AG04450 (cell line): ENCODE measurements around the gene PITPNM1. TPM values are rescaled to one million over a fixed set of nuclear protein-coding genes. Genes with fewer than 3 reads are reported as not detected.

ENCODE experiments used
- CTCF ChIA-PET: fragments of 300-600, 350-600 bp; formaldehyde crosslinking; extraction: SDS; loops from one replicate; lab custom pipeline; 2022; ENCODE audit warnings: antibody characterized with exemption, inconsistent platforms; lab: Charles Lee
- POLR2A ChIA-PET: fragments of 350-600 bp; formaldehyde crosslinking; extraction: SDS; loops from one replicate; lab custom pipeline; 2021; ENCODE audit warnings: antibody characterized with exemption, inconsistent platforms; lab: Yijun Ruan, JAX
- DNase-seq: peaks from one replicate; pipeline ENCODE4 v3.0.0-alpha.2; 2011; ENCODE audit warnings: low read depth, low spot score
- H3K27ac ChIP-seq: one replicate; pipeline ENCODE4 v1.5.1; 2012; ENCODE audit warnings: low read depth, low read length, control low read depth
- H3K27me3 ChIP-seq: one replicate; pipeline ENCODE4 v1.6.0; 2012; ENCODE audit warnings: low read length; ENCODE audit not compliant: control insufficient read depth, insufficient read depth
- H3K4me3 ChIP-seq: 2 replicates; pipeline ENCODE4 v1.5.1; 2011; ENCODE audit warnings: mild to moderate bottlenecking, low read depth, low read length, control low read depth
- H3K9me3 ChIP-seq: 2 replicates; pipeline ENCODE4 v1.5.1; 2012; ENCODE audit warnings: low read length; ENCODE audit not compliant: control insufficient read depth, insufficient read depth
- polyA plus RNA-seq: library from polyadenylated mRNA; depleted of rRNA; stranded (reverse); fragments of >200 nt; gene quantifications from 2 replicates; pipeline ENCODE4 v1.2.3, GENCODE V29; 2011
- TF ChIP-seq, protein P1 (sequence below): IDR thresholded peaks from 2 replicates; pipeline ENCODE4 v1.5.1; 2011; ENCODE audit warnings: low read depth, low read length, control low read depth, inconsistent platforms

Gene PITPNM1
- polyA plus RNA-seq, 1 experiment: 6.4 TPM

DNA sequence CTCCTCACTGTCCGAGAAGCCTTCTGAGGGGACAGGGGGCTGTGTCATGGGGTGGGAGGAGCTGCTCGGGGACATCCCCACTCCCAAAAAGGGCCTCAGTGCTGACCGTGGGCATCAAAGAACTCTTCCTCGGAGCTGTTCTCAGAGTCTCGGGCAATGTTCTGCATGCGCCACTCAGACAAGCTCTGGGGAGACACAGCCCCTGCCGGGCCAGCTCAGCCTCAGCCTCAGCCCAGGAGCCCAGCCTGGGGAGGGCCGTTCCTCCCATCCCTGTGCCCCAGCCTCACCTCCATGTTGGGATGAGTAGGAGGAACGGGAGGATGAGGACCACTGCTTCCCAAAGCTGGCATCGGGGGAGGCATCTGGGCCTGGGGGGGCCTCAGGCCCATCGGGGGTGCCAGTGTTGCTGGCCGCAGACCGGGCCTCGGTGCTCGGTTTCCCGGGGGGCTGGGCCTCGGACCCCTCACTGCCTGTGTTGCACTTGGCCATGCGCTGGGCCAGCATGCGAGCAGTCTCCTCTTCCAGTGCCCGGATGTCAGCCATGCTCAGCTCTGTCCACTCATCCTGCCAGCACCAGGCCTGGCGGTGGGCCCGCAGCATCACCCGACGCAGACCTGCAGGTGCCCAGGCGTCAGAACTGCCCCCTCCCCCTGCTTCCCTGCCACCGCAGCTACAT is 5.2 kb downstream of the PITPNM1 start:
- CTCF ChIA-PET: no interaction called here

DNA sequence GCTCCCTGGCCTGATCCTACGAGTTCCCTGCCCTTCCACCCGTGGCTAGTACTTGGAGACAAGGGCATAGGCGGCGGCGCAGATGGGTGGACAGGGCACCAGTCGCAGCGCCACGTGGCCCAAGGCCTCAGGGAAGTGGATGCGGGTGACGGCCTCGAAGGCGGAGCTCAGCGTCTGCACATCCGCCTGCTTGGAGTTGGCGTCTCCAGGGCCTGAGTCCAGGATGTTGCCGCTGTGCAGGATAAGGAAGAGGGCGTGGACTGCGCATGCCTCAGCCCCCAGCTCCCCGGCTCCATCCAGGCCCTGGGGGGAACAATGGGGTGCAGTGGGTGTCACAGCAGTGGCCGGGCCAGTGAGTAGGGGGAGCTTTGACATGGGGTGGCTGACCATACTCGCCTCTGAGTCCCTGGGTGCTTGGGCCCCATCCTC is 6.6 kb downstream of the PITPNM1 start:
- TF ChIP-seq, protein P1, sequence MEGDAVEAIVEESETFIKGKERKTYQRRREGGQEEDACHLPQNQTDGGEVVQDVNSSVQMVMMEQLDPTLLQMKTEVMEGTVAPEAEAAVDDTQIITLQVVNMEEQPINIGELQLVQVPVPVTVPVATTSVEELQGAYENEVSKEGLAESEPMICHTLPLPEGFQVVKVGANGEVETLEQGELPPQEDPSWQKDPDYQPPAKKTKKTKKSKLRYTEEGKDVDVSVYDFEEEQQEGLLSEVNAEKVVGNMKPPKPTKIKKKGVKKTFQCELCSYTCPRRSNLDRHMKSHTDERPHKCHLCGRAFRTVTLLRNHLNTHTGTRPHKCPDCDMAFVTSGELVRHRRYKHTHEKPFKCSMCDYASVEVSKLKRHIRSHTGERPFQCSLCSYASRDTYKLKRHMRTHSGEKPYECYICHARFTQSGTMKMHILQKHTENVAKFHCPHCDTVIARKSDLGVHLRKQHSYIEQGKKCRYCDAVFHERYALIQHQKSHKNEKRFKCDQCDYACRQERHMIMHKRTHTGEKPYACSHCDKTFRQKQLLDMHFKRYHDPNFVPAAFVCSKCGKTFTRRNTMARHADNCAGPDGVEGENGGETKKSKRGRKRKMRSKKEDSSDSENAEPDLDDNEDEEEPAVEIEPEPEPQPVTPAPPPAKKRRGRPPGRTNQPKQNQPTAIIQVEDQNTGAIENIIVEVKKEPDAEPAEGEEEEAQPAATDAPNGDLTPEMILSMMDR: no peak
- Histone ChIP-seq H3K27me3 (no peaks in the 10 kb centered on the region), H3K27ac (no peak overlapping the region), H3K9me3 (no peaks in the 10 kb centered on the region; the same call in 1 of the 2 replicates), H3K4me3 (no peak overlapping the region)
- ChIA-PET CTCF (no interaction called here), POLR2A (interaction anchor here (1.7 kb wide), 1 partner anchor 16 kb away, joined by 3 read pairs; the partner anchor contains the start of gene AIP)
- no peak for DNase-seq

More for the DNA sequence above, 5.2 kb downstream of the PITPNM1 start:
- Histone ChIP-seq H3K4me3 (no peak overlapping the region), H3K27ac (no peak overlapping the region), H3K9me3 (no peaks in the 10 kb centered on the region; the same call in 1 of the 2 replicates), H3K27me3 (no peaks in the 10 kb centered on the region)
- POLR2A ChIA-PET: interaction anchor here (1.7 kb wide), 1 partner anchor 17 kb away, joined by 3 read pairs; the partner anchor contains the start of gene AIP
- TF ChIP-seq, protein P1: no peak
- no peak for DNase-seq

DNA sequence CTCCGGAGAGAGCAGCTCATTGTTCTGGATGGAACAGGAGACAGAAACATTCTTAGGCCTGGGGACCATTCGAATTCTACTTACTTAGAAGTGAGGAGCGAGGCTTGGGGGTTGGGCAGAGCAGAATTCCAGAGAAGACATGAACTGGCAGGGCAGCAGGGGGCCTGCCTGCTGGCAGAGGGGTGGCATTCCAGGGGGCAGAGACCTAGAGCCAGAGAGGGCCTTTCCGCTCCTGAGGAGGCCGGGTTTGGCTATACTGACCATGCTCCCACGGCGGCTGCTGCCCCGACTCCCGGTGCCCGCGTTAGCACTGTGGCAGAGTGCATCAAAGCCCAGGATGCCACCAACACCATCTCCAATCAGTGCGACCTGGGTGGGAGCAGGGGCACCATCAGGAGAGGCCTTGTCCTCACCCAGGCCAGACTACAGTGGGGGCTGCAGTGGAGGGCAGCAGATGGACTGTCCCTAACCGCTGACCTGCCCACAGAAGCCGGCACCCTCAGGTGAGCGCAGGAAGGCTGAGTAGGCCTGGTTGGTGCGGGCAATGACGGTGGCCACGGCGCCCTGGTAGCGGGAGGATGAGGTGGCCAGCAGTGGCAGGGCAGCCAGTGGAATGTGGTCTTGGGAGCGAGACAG is 7.4 kb downstream of the PITPNM1 start:
- TF ChIP-seq, protein P1: no peak
- POLR2A ChIA-PET: interaction anchor here (1.7 kb wide), 1 partner anchor 15 kb away, joined by 3 read pairs; the partner anchor contains the start of gene AIP
- Histone ChIP-seq H3K4me3 (no peak overlapping the region), H3K27ac (no peak overlapping the region), H3K9me3 (no peaks in the 10 kb centered on the region; the same call in 1 of the 2 replicates), H3K27me3 (no peaks in the 10 kb centered on the region)
- no peak for DNase-seq
- CTCF ChIA-PET: no interaction called here

DNA sequence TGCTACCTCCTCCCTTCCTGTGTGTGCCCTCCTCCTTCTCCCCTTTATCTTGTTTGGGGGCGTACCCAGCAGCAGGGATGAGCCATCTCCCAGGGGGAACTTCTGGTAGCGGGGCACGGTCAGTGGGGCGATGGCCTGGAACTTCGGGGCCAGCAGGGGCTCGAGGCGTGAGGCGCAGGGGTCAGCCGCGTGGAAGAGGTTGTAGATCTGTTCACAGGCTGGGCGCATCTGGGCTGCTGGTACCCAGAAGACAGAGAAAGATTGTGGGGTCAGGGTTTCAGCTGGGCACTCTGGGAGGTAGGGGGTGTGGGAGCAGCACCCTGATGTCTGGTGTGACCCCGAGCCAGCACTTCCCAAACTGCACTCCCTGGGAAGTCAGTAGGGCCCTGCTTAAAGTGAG is 9.1 kb downstream of the PITPNM1 start:
- CTCF ChIA-PET: no interaction called here
- no peaks in the 10 kb centered on the region for H3K27me3 ChIP-seq
- H3K9me3 ChIP-seq: no peaks in the 10 kb centered on the region; the same call in 1 of the 2 replicates
- POLR2A ChIA-PET: no interaction called here
- TF ChIP-seq, protein P1: no peak
- DNase-seq: no peak
- H3K4me3 ChIP-seq: no peak overlapping the region
- H3K27ac ChIP-seq: no peak overlapping the region
